ENCODE data around the gene GHR. TPM values are rescaled to one million over a fixed set of nuclear protein-coding genes. Genes with fewer than 3 reads are reported as not detected.

The GHR gene
- polyA plus RNA-seq, 1 donor from 2014 or later, result 0.31 TPM

DNA sequence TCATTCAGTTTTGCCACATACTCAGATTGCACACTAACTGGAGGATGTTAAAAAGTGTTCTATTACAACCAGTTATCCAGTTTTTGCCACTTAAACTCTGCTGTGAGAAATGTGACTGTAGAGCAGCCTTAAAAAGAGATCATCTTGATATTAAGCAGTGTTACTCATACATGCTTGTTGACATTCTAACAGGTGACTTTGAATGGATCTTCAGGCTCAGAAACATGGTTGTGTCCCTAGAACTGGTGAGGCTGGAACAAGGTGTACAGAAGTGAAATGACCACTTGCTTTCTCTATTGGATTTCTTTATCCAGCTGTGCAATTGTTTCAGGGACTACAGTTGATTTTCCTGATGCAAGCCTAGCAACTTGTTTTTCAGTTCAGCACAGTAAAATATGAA is 167.3 kb downstream of the GHR start:
- no peaks in the 10 kb centered on the region for H3K9me3 ChIP-seq (ENCODE audit: low read length)
- TF ChIP-seq, protein P1, sequence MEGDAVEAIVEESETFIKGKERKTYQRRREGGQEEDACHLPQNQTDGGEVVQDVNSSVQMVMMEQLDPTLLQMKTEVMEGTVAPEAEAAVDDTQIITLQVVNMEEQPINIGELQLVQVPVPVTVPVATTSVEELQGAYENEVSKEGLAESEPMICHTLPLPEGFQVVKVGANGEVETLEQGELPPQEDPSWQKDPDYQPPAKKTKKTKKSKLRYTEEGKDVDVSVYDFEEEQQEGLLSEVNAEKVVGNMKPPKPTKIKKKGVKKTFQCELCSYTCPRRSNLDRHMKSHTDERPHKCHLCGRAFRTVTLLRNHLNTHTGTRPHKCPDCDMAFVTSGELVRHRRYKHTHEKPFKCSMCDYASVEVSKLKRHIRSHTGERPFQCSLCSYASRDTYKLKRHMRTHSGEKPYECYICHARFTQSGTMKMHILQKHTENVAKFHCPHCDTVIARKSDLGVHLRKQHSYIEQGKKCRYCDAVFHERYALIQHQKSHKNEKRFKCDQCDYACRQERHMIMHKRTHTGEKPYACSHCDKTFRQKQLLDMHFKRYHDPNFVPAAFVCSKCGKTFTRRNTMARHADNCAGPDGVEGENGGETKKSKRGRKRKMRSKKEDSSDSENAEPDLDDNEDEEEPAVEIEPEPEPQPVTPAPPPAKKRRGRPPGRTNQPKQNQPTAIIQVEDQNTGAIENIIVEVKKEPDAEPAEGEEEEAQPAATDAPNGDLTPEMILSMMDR (IDR thresholded peaks at IDR 0.05; ENCODE audit: poor library complexity, severe bottlenecking), result no peak
- TF ChIP-seq SMC3 (conservative IDR thresholded peaks at IDR 0.05; ENCODE audit: poor library complexity), result no peak
- no peak for TF ChIP-seq EZH2 (IDR thresholded peaks at IDR 0.05; ENCODE audit: borderline replicate concordance, insufficient read depth, low read length, poor library complexity, severe bottlenecking)
- TF ChIP-seq MXI1 (conservative IDR thresholded peaks at IDR 0.05; ENCODE audit: poor library complexity, severe bottlenecking), result no peak
- H3K27ac ChIP-seq (ENCODE audit: low read length), result no peak overlapping the region
- H3K36me3 ChIP-seq (ENCODE audit: insufficient read depth, low read length), result no peaks in the 10 kb centered on the region
- no peaks in the 10 kb centered on the region for H3K27me3 ChIP-seq (ENCODE audit: insufficient read depth, low read depth, low read length)
- H3K9ac ChIP-seq (ENCODE audit: low read length), result no peak overlapping the region
- H4K20me1 ChIP-seq (ENCODE audit: insufficient read depth), result no peaks in the 10 kb centered on the region
- H3F3A ChIP-seq (ENCODE audit: insufficient read depth, low read length, poor library complexity, severe bottlenecking), result no peaks in the 10 kb centered on the region
- H3K9me2 ChIP-seq (ENCODE audit: insufficient read depth, low read length), result no peaks in the 10 kb centered on the region
- H3K79me2 ChIP-seq (replicated peaks; ENCODE audit: insufficient read depth, low read length), result no peaks in the 10 kb centered on the region
- H3K4me2 ChIP-seq (ENCODE audit: low read length), result no peak overlapping the region
- no peak overlapping the region for H3K4me3 ChIP-seq (ENCODE audit: low read length)
- no peak overlapping the region for H2AFZ ChIP-seq (ENCODE audit: low read depth, low read length)

DNA sequence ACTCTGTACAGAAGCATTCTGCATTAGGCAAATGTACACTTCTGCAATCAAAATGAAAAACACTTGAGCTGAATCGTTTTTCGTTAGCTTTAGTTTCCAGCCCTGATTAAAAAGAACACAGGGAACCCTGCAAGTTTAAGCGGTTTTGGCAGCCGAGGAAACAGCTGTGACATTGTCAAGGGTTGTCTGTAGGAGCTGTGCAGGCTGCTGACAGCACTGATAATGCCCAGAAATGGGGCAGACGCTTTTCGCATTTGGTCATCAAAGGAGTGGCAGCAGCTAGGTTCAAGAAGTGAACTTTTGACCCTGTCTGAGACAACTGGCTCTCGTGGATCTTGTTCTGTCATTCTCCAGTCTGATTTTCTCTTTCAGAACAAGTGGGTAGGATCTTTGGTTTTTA is 167.8 kb downstream of the GHR start:
- H3K36me3 ChIP-seq (ENCODE audit: insufficient read depth, low read length), result no peaks in the 10 kb centered on the region
- no peaks in the 10 kb centered on the region for H3K9me3 ChIP-seq (ENCODE audit: low read length)
- no peak overlapping the region for H3K27ac ChIP-seq (ENCODE audit: low read length)
- H2AFZ ChIP-seq (ENCODE audit: low read depth, low read length), result no peak overlapping the region
- H3K9ac ChIP-seq (ENCODE audit: low read length), result no peak overlapping the region
- H4K20me1 ChIP-seq (ENCODE audit: insufficient read depth), result no peaks in the 10 kb centered on the region
- no peak overlapping the region for H3K4me2 ChIP-seq (ENCODE audit: low read length)
- H3K4me3 ChIP-seq (ENCODE audit: low read length), result no peak overlapping the region
- no peaks in the 10 kb centered on the region for H3K27me3 ChIP-seq (ENCODE audit: insufficient read depth, low read depth, low read length)
- no peaks in the 10 kb centered on the region for H3K9me2 ChIP-seq (ENCODE audit: insufficient read depth, low read length)
- H3F3A ChIP-seq (ENCODE audit: insufficient read depth, low read length, poor library complexity, severe bottlenecking), result no peaks in the 10 kb centered on the region
- TF ChIP-seq, protein P1 (IDR thresholded peaks at IDR 0.05; ENCODE audit: poor library complexity, severe bottlenecking), result no peak
- TF ChIP-seq EP300 (conservative IDR thresholded peaks at IDR 0.05; ENCODE audit: poor library complexity, severe bottlenecking) (no peak), RAD21 (conservative IDR thresholded peaks at IDR 0.05) (no peak), EZH2 (IDR thresholded peaks at IDR 0.05; ENCODE audit: borderline replicate concordance, insufficient read depth, low read length, poor library complexity, severe bottlenecking) (no peak), TAF1 (IDR thresholded peaks at IDR 0.05; ENCODE audit: low read depth) (no peak), MXI1 (conservative IDR thresholded peaks at IDR 0.05; ENCODE audit: poor library complexity, severe bottlenecking) (no peak), POLR2AphosphoS5 (IDR thresholded peaks at IDR 0.05) (no peak), SMC3 (conservative IDR thresholded peaks at IDR 0.05; ENCODE audit: poor library complexity) (no peak)
- TF ChIP-seq, protein P2, sequence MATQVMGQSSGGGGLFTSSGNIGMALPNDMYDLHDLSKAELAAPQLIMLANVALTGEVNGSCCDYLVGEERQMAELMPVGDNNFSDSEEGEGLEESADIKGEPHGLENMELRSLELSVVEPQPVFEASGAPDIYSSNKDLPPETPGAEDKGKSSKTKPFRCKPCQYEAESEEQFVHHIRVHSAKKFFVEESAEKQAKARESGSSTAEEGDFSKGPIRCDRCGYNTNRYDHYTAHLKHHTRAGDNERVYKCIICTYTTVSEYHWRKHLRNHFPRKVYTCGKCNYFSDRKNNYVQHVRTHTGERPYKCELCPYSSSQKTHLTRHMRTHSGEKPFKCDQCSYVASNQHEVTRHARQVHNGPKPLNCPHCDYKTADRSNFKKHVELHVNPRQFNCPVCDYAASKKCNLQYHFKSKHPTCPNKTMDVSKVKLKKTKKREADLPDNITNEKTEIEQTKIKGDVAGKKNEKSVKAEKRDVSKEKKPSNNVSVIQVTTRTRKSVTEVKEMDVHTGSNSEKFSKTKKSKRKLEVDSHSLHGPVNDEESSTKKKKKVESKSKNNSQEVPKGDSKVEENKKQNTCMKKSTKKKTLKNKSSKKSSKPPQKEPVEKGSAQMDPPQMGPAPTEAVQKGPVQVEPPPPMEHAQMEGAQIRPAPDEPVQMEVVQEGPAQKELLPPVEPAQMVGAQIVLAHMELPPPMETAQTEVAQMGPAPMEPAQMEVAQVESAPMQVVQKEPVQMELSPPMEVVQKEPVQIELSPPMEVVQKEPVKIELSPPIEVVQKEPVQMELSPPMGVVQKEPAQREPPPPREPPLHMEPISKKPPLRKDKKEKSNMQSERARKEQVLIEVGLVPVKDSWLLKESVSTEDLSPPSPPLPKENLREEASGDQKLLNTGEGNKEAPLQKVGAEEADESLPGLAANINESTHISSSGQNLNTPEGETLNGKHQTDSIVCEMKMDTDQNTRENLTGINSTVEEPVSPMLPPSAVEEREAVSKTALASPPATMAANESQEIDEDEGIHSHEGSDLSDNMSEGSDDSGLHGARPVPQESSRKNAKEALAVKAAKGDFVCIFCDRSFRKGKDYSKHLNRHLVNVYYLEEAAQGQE (IDR thresholded peaks at IDR 0.05; ENCODE audit: borderline replicate concordance), result no peak
- H3K79me2 ChIP-seq (replicated peaks; ENCODE audit: insufficient read depth, low read length), result no peaks in the 10 kb centered on the region

Data from neural cell (in vitro differentiated cells).